HepG2 (cell line): Measurements from ENCODE around the gene VCPKMT. TPM values are rescaled to one million over a fixed set of nuclear protein-coding genes. Genes with fewer than 3 reads are reported as not detected.

ENCODE experiments used
- ARID5B ChIP-seq: IDR thresholded peaks from 2 replicates; pipeline ENCODE4 v1.4.0; 2020; ENCODE audit warnings: mild to moderate bottlenecking, missing genetic modification reagents
- BRCA1 ChIP-seq: sonication (generic); formaldehyde crosslinking; IDR thresholded peaks from 2 replicates; pipeline ENCODE4 v1.4.0; 2020; ENCODE audit warnings: missing genetic modification reagents
- CREB1 ChIP-seq, 2 experiments: fragments of 450-650 bp in 1 of 2; IDR thresholded peaks; 2 replicates each; pipeline ENCODE4 v1.6.1; 2016 to 2017; ENCODE audit warnings: control low read depth in 1 of 2, mild to moderate bottlenecking in 1 of 2, missing compliant biosample characterization in 1 of 2, missing genetic modification characterization in 1 of 2
- DBP ChIP-seq: sonication (generic); formaldehyde crosslinking; IDR thresholded peaks from 2 replicates; pipeline ENCODE4 v1.4.0; 2020; ENCODE audit warnings: missing genetic modification reagents; ENCODE audit errors: not compliant biosample characterization
- FOXM1 ChIP-seq: sonication (generic); formaldehyde crosslinking; IDR thresholded peaks from 2 replicates; pipeline ENCODE4 v1.5.0; 2020; ENCODE audit warnings: missing genetic modification reagents
- PHF5A ChIP-seq: IDR thresholded peaks from one replicate; pipeline ENCODE4 v1.6.1; 2018; ENCODE audit warnings: low read depth, missing genetic modification reagents; ENCODE audit not compliant: unreplicated experiment
- POGK ChIP-seq: sonication (generic); formaldehyde crosslinking; conservative IDR thresholded peaks from 2 replicates; pipeline ENCODE4 v1.8.0; 2022; ENCODE audit warnings: mild to moderate bottlenecking, moderate library complexity, missing genetic modification reagents
- TGIF2 ChIP-seq: IDR thresholded peaks from 2 replicates; pipeline ENCODE4 v1.6.1; 2016; ENCODE audit warnings: control low read depth, missing compliant biosample characterization
- TRAFD1 ChIP-seq: sonication (generic); formaldehyde crosslinking; IDR thresholded peaks from 2 replicates; pipeline ENCODE4 v1.5.1; 2020; ENCODE audit warnings: missing genetic modification reagents, mild to moderate bottlenecking, borderline replicate concordance
- ZBTB2 ChIP-seq: sonication (generic); formaldehyde crosslinking; IDR thresholded peaks from 2 replicates; pipeline ENCODE4 v1.8.0; 2022; ENCODE audit warnings: low read depth, missing genetic modification reagents
- ZNF143 ChIP-seq: sonication (generic); formaldehyde crosslinking; IDR thresholded peaks from 2 replicates; pipeline ENCODE4 v1.4.0; 2020; ENCODE audit warnings: missing genetic modification reagents
- ZNF263 ChIP-seq: sonication (generic); formaldehyde crosslinking; IDR thresholded peaks from 2 replicates; pipeline ENCODE4 v1.4.0; 2020; ENCODE audit warnings: missing genetic modification reagents
- ZNF446 ChIP-seq: sonication (generic); formaldehyde crosslinking; IDR thresholded peaks from 2 replicates; pipeline ENCODE4 v1.5.0; 2020; ENCODE audit warnings: mild to moderate bottlenecking, missing genetic modification reagents
- ZNF503 ChIP-seq: sonication (generic); formaldehyde crosslinking; IDR thresholded peaks from 2 replicates; pipeline ENCODE4 v1.4.0; 2020; ENCODE audit warnings: missing genetic modification reagents
- ZNF740 ChIP-seq: sonication (generic); formaldehyde crosslinking; IDR thresholded peaks from 2 replicates; pipeline ENCODE4 v1.4.0; 2020; ENCODE audit warnings: missing genetic modification reagents
- ZNF841 ChIP-seq: sonication (generic); formaldehyde crosslinking; IDR thresholded peaks from 2 replicates; pipeline ENCODE4 v1.8.1; 2023; ENCODE audit warnings: missing genetic modification reagents, borderline replicate concordance
- polyA plus RNA-seq, 8 experiments: library from polyadenylated mRNA; depleted of rRNA in 3 of 8; stranded (reverse) in 7 of 8; unstranded in 1 of 8; fragments of >200 nt; fragmentation: Illumina TruSeq in 4 of 8; extraction: Trizol in 4 of 8; gene quantifications; 2 replicates each; pipeline versions ENCODE4 v1.2.1 to v1.2.3, GENCODE V29; 2011 to 2016; ENCODE audit warnings: low read depth in 4 of 8, missing spikeins in 1 of 8, mixed read lengths in 1 of 8; ENCODE audit not compliant: insufficient read depth in 1 of 8
- total RNA-seq, 5 experiments: library from RNA; depleted of rRNA; stranded (reverse); fragments of >200 nt; fragmentation: Illumina TruSeq; extraction: Trizol; gene quantifications; 2 replicates each; pipeline ENCODE4 v1.2.3, GENCODE V29; 2016; ENCODE audit warnings: low read depth in 1 of 5

VCPKMT gene
- total and polyA plus RNA-seq, 2 of the 13 experiments (the other 11 are each of a cell fraction or from before 2014, with no cell fraction given), result 3.9 to 5.4 TPM

GRCh38 chr14:50067723-50068495 is 48.5 kb downstream of the VCPKMT start (continued):
- TF ChIP-seq DBP (CRISPR knock-in tag) (no peak), BRCA1 (CRISPR knock-in tag) (no peak), CREB1 (IDR thresholded peaks at IDR 0.05) (no peak), CREB1 (CRISPR knock-in tag; IDR thresholded peaks at IDR 0.05) (no peak), PHF5A (CRISPR knock-in tag) (peak; percentile 49), ZBTB2 (CRISPR knock-in tag) (no peak), ZNF841 (no peak), ZNF143 (no peak), FOXM1 (CRISPR knock-in tag) (no peak), ZNF740 (CRISPR knock-in tag) (no peak), POGK (CRISPR knock-in tag) (no peak), TRAFD1 (CRISPR knock-in tag) (no peak), ARID5B (peak; percentile 66; the same call in 1 of the 2 replicates), ZNF263 (CRISPR knock-in tag) (peak; percentile 32; the same call in 1 of the 2 replicates), TGIF2 (no peak), ZNF446 (no peak), ZNF503 (no peak)
